H9 (cell line): ENCODE measurements around the gene ZNF488. TPM values are rescaled to one million over a fixed set of nuclear protein-coding genes. Genes with fewer than 3 reads are reported as not detected.

Experiments
- DNase-seq: peaks from one replicate; pipeline ENCODE4 v3.0.0-alpha.2; 2017
- H2AFZ ChIP-seq: one replicate; pipeline ENCODE4 v1.6.1; 2013; ENCODE audit warnings: mild to moderate bottlenecking, low read length, control low read depth, moderate library complexity
- H2AK5ac ChIP-seq: 2 replicates; pipeline ENCODE4 v1.6.1; 2013; ENCODE audit warnings: low read length, control low read depth, mixed read lengths; ENCODE audit not compliant: insufficient read length
- H2BK120ac ChIP-seq: one replicate; pipeline ENCODE4 v1.6.1; 2013; ENCODE audit warnings: low read depth, mild to moderate bottlenecking, low read length, control low read depth, inconsistent platforms; ENCODE audit not compliant: poor library complexity, severe bottlenecking
- H2BK12ac ChIP-seq: 2 replicates; pipeline ENCODE4 v1.6.1; 2013; ENCODE audit warnings: low read length, control low read depth, mixed read lengths, low read depth; ENCODE audit not compliant: insufficient read length
- H2BK15ac ChIP-seq: 2 replicates; pipeline ENCODE4 v1.6.1; 2013; ENCODE audit warnings: low read depth, low read length, control low read depth
- H2BK20ac ChIP-seq: one replicate; pipeline ENCODE4 v1.6.1; 2013; ENCODE audit warnings: low read depth, mild to moderate bottlenecking, low read length, control low read depth, inconsistent platforms; ENCODE audit not compliant: poor library complexity, severe bottlenecking
- H2BK5ac ChIP-seq: 2 replicates; pipeline ENCODE4 v1.6.1; 2013; ENCODE audit warnings: low read length, control low read depth, mixed read lengths; ENCODE audit not compliant: insufficient read length
- H3K14ac ChIP-seq: 2 replicates; pipeline ENCODE4 v1.6.1; 2013; ENCODE audit warnings: low read length, control low read depth; ENCODE audit not compliant: insufficient read depth
- H3K18ac ChIP-seq: 2 replicates; pipeline ENCODE4 v1.6.1; 2013; ENCODE audit warnings: low read depth, mild to moderate bottlenecking, mixed read lengths, low read length, control low read depth; ENCODE audit not compliant: insufficient read length
- H3K23ac ChIP-seq: 2 replicates; pipeline ENCODE4 v1.6.1; 2013; ENCODE audit warnings: low read length, control low read depth, mixed read lengths, low read depth; ENCODE audit not compliant: insufficient read length
- H3K23me2 ChIP-seq: 2 replicates; pipeline ENCODE4 v1.6.1; 2013; ENCODE audit warnings: low read depth, mild to moderate bottlenecking, mixed read lengths, low read length, control low read depth; ENCODE audit not compliant: insufficient read length, poor library complexity, severe bottlenecking
- H3K27ac ChIP-seq: 2 replicates; pipeline ENCODE4 v1.5.1; 2013; ENCODE audit warnings: low read length, control low read depth, mixed read lengths, low read depth; ENCODE audit not compliant: insufficient read length
- H3K27me3 ChIP-seq: 2 replicates; pipeline ENCODE4 v1.6.1; 2013; ENCODE audit warnings: low read length, control low read depth, inconsistent platforms; ENCODE audit not compliant: insufficient read depth
- H3K4ac ChIP-seq: 2 replicates; pipeline ENCODE4 v1.6.1; 2013; ENCODE audit warnings: low read depth, mild to moderate bottlenecking, control low read depth, inconsistent platforms, low read length, moderate library complexity
- H3K4me1 ChIP-seq: 2 replicates; pipeline ENCODE4 v1.6.1; 2013; ENCODE audit warnings: low read length, control low read depth, inconsistent platforms; ENCODE audit not compliant: insufficient read depth
- H3K4me2 ChIP-seq: 2 replicates; pipeline ENCODE4 v1.6.1; 2013; ENCODE audit warnings: low read length, control low read depth, mixed read lengths; ENCODE audit not compliant: insufficient read length, insufficient read depth
- H3K56ac ChIP-seq: 2 replicates; pipeline ENCODE4 v1.6.1; 2013; ENCODE audit warnings: low read depth, mild to moderate bottlenecking, mixed read lengths, low read length, control low read depth; ENCODE audit not compliant: insufficient read length
- H3K79me1 ChIP-seq: 2 replicates; pipeline ENCODE4 v1.6.1; 2013; ENCODE audit warnings: low read depth, mild to moderate bottlenecking, moderate library complexity, low read length, control low read depth, inconsistent platforms; ENCODE audit not compliant: insufficient read depth, poor library complexity, severe bottlenecking
- H3K79me2 ChIP-seq: 2 replicates; pipeline ENCODE4 v1.6.1; 2013; ENCODE audit warnings: low read length, control low read depth, inconsistent platforms; ENCODE audit not compliant: insufficient read depth
- H3K9ac ChIP-seq: 2 replicates; pipeline ENCODE4 v1.6.1; 2013; ENCODE audit warnings: low read length, control low read depth, mixed read lengths; ENCODE audit not compliant: insufficient read length; ENCODE audit errors: extremely low read depth
- H3K9me3 ChIP-seq: one replicate; pipeline ENCODE4 v1.6.1; 2013; ENCODE audit warnings: low read depth, low read length, inconsistent platforms; ENCODE audit not compliant: control insufficient read depth
- H3T11ph ChIP-seq: one replicate; pipeline ENCODE4 v1.6.1; 2013; ENCODE audit warnings: mild to moderate bottlenecking, low read length, control low read depth, inconsistent platforms
- H4K20me1 ChIP-seq: one replicate; pipeline ENCODE4 v1.6.1; 2013; ENCODE audit not compliant: control insufficient read depth, insufficient read length, insufficient read depth
- H4K5ac ChIP-seq: 2 replicates; pipeline ENCODE4 v1.6.1; 2013; ENCODE audit warnings: low read depth, mild to moderate bottlenecking, mixed read lengths, low read length, control low read depth; ENCODE audit not compliant: insufficient read length
- H4K8ac ChIP-seq: replicated peaks from 2 replicates; pipeline ENCODE4 v1.6.1; 2013; ENCODE audit warnings: low read length, control low read depth, mixed read lengths, low read depth; ENCODE audit not compliant: insufficient read length
- H4K91ac ChIP-seq: 2 replicates; pipeline ENCODE4 v1.6.1; 2013; ENCODE audit warnings: low read depth, mild to moderate bottlenecking, moderate library complexity, mixed read lengths, low read length, control low read depth; ENCODE audit not compliant: insufficient read length
- H3K27ac Mint-ChIP-seq, 3 experiments: 2 replicates in 2 of 3; 3 replicates in 1 of 3; pipeline ENCODE4 v1.8.0; 2020 to 2021; ENCODE audit warnings: mixed read lengths in 3 of 3, mild to moderate bottlenecking in 1 of 3, moderate library complexity in 1 of 3
- H3K27me3 Mint-ChIP-seq: 2 replicates; pipeline ENCODE4 v1.8.0; 2021; ENCODE audit warnings: low read depth, mild to moderate bottlenecking, moderate library complexity, mixed read lengths
- H3K36me3 Mint-ChIP-seq, 3 experiments: 2 replicates in 2 of 3; 3 replicates in 1 of 3; pipeline ENCODE4 v1.8.0; 2020 to 2021; ENCODE audit warnings: low read depth in 3 of 3, mixed read lengths in 3 of 3; ENCODE audit not compliant: insufficient read depth in 1 of 3
- H3K4me1 Mint-ChIP-seq, 2 experiments: 2 replicates each; pipeline ENCODE4 v1.8.0; 2020; ENCODE audit warnings: mixed read lengths in 2 of 2
- H3K4me3 Mint-ChIP-seq, 2 experiments: 2 replicates in 1 of 2; 3 replicates in 1 of 2; pipeline ENCODE4 v1.8.0; 2020 to 2021; ENCODE audit warnings: mild to moderate bottlenecking in 2 of 2, mixed read lengths in 2 of 2, moderate library complexity in 1 of 2
- H3K9me3 Mint-ChIP-seq, 2 experiments: 2 replicates in 1 of 2; 3 replicates in 1 of 2; pipeline ENCODE4 v1.8.0; 2020; ENCODE audit warnings: mild to moderate bottlenecking in 2 of 2, mixed read lengths in 2 of 2, moderate library complexity in 1 of 2
- CTCF ChIP-seq: fragments of 200-600 bp; sonication (generic); conservative IDR thresholded peaks from 3 replicates; pipeline ENCODE4 v1.8.0; 2021; ENCODE audit warnings: antibody characterized with exemption, mild to moderate bottlenecking
- WGBS: extraction: QIAGEN DNeasy Blood & Tissue Kit; methylation state at CpG from one replicate; pipeline ENCODE4 v1.1.7; 2013; ENCODE audit warnings: missing lambda C conversion rate, low lambda C conversion rate, mixed read lengths; ENCODE audit not compliant: insufficient read length; ENCODE audit errors: extremely low coverage; 5-methylcytosine and 5-hydroxymethylcytosine counted together
- total RNA-seq: library from RNA; stranded (reverse); gene quantifications from 2 replicates; pipeline ENCODE4 v1.2.1, GENCODE V29; 2021

ZNF488 gene
- total RNA-seq, 1 experiment from 2014 or later: 2.9 TPM

GRCh38 chr10:47412869-47413268, 28.8 kb upstream of the ZNF488 start:
- no peak for DNase-seq
- no peaks in the 10 kb centered on the region for H3K4me1 Mint-ChIP-seq
- no peak overlapping the region for H3K4ac ChIP-seq
- no peaks in the 10 kb centered on the region for H3K27me3 ChIP-seq
- H2BK15ac ChIP-seq: no peak overlapping the region
- H3K4me1 ChIP-seq: no peaks in the 10 kb centered on the region
- no peak overlapping the region for H2BK120ac ChIP-seq
- no peak overlapping the region for H4K5ac ChIP-seq
- H3K9me3 ChIP-seq: no peaks in the 10 kb centered on the region
- no peak overlapping the region for H2AFZ ChIP-seq
- TF ChIP-seq CTCF: no peak
- no peak overlapping the region for H3K56ac ChIP-seq
- H3K27me3 Mint-ChIP-seq: peaks cover 6% of the 10 kb centered on the region
- H2BK5ac ChIP-seq: no peak overlapping the region
- H4K8ac ChIP-seq: no peak overlapping the region
- no peak overlapping the region for H2BK12ac ChIP-seq
- no peaks in the 10 kb centered on the region for H3K79me1 ChIP-seq
- H3K9ac ChIP-seq: no peak overlapping the region
- H3K27ac Mint-ChIP-seq: no peak overlapping the region
- no peak overlapping the region for H3T11ph ChIP-seq
- WGBS: no CpG with 5 or more reads among the region's 2 CpGs
- no peaks in the 10 kb centered on the region for H3K23me2 ChIP-seq
- H3K4me2 ChIP-seq: no peak overlapping the region
- no peaks in the 10 kb centered on the region for H3K9me3 Mint-ChIP-seq
- no peak overlapping the region for H3K23ac ChIP-seq
- H3K4me3 Mint-ChIP-seq: no peak overlapping the region
- H3K18ac ChIP-seq: no peak overlapping the region
- no peak overlapping the region for H2AK5ac ChIP-seq
- H2BK20ac ChIP-seq: no peak overlapping the region
- no peak overlapping the region for H3K27ac ChIP-seq
- no peaks in the 10 kb centered on the region for H3K79me2 ChIP-seq
- no peaks in the 10 kb centered on the region for H3K36me3 Mint-ChIP-seq
- no peak overlapping the region for H3K14ac ChIP-seq
- no peaks in the 10 kb centered on the region for H4K20me1 ChIP-seq
- H4K91ac ChIP-seq: no peak overlapping the region
